Epithelial cell of proximal tubule (primary cell): ENCODE measurements around the gene KIF1B. TPM values are rescaled to one million over a fixed set of nuclear protein-coding genes. Genes with fewer than 3 reads are reported as not detected.

Experiments used
- DNase-seq: peaks from one replicate; pipeline ENCODE4 v3.0.0-alpha.2; 2011; ENCODE audit warnings: low read depth
- H3K4me3 ChIP-seq: 2 replicates; pipeline ENCODE4 v1.5.1; 2011; ENCODE audit warnings: low read depth, mild to moderate bottlenecking, low read length
- CTCF ChIP-seq: conservative IDR thresholded peaks from 2 replicates; pipeline ENCODE4 v1.5.1; 2012; ENCODE audit warnings: low read depth, mild to moderate bottlenecking, low read length
- total RNA-seq: library from RNA; depleted of rRNA; stranded (reverse); fragments of >200 nt; gene quantifications from 2 replicates; pipeline ENCODE4 v1.2.3, GENCODE V29; 2015

The KIF1B gene
- total RNA-seq, 1 donor from 2014 or later = 20.9 TPM

GRCh38 chr1:10210841-10211804 lies 753 bp downstream of the KIF1B start:
- no peak for TF ChIP-seq CTCF
- peak; percentile 87 for DNase-seq
- H3K4me3 ChIP-seq = peak overlapping the region; percentile 90

- TF ChIP-seq CTCF = no peak
- peak overlapping the region; percentile 90 for H3K4me3 ChIP-seq
- DNase-seq = no peak
These were observed 1.5 kb downstream of the KIF1B start for GRCh38 chr1:10211805-10212410.

- H3K4me3 ChIP-seq = peak overlapping the region; percentile 90
- TF ChIP-seq CTCF = no peak
- DNase-seq = no peak
These were observed 2.1 kb downstream of the KIF1B start for GRCh38 chr1:10212476-10212875.

- no peak for TF ChIP-seq CTCF
- no peak for DNase-seq
- no peak overlapping the region for H3K4me3 ChIP-seq
These were observed 2.9 kb downstream of the KIF1B start for GRCh38 chr1:10213186-10213705.

GRCh38 chr1:10216090-10216749 lies 5.8 kb downstream of the KIF1B start:
- DNase-seq = no peak
- TF ChIP-seq CTCF = no peak
- no peak overlapping the region for H3K4me3 ChIP-seq

GRCh38 chr1:10217748-10218441 lies 7.5 kb downstream of the KIF1B start:
- H3K4me3 ChIP-seq = no peak overlapping the region
- TF ChIP-seq CTCF = no peak
- no peak for DNase-seq
